Measurements from ENCODE around the gene NMT1. TPM values are rescaled to one million over a fixed set of nuclear protein-coding genes. Genes with fewer than 3 reads are reported as not detected.

NMT1 gene
- total RNA-seq, 1 experiment from 2014 or later, result 173 TPM

- Histone ChIP-seq H3K27ac (ENCODE audit: low read depth, low read length) (no peak overlapping the region), H2AFZ (ENCODE audit: low read depth, low read length, poor library complexity, severe bottlenecking) (no peak overlapping the region), H3K9me2 (ENCODE audit: insufficient read depth) (no peaks in the 10 kb centered on the region), H3K4me2 (ENCODE audit: low read length) (no peak overlapping the region), H3K27me3 (ENCODE audit: insufficient read depth, low read length) (no peaks in the 10 kb centered on the region), H3K79me2 (ENCODE audit: insufficient read depth, low read length) (no peaks in the 10 kb centered on the region), H3K4me1 (ENCODE audit: control insufficient read depth in 1 of 2, insufficient read depth in 2 of 2, low read length in 2 of 2) (peaks cover 3 to 21% of the 10 kb centered on the region in 2 experiments; a peak in 2 of 4 replicates), H4K20me1 (ENCODE audit: insufficient read depth) (no peaks in the 10 kb centered on the region), H3K9ac (ENCODE audit: low read length) (no peak overlapping the region), H3K4me3 (replicated peaks in 1 of 2; ENCODE audit: low read depth in 1 of 2, low read length in 2 of 2) (no peak overlapping the region), H3K36me3 (ENCODE audit: control insufficient read depth in 1 of 2, insufficient read depth in 2 of 2, low read length in 2 of 2) (no peaks in the 10 kb centered on the region), H3K9me3 (ENCODE audit: control insufficient read depth in 1 of 2, insufficient read depth in 1 of 2, low read depth in 1 of 2, low read length in 2 of 2) (no peaks in the 10 kb centered on the region)
- ChIA-PET RAD21 (ENCODE audit: low non-redundant PET in 1 of 2, low total read pairs in 2 of 2, uncharacterized antibody in 2 of 2, unreplicated experiment in 2 of 2) (no interaction called here), CTCF (interaction anchor here (0.8 to 1.0 kb wide), 2 partner anchors 10 to 59 kb away, joined by 3 read pairs; partner anchors contain the start of gene HEXIM1), POLR2A (interaction anchor here (1.2 kb wide), 1 partner anchor 9 kb away, joined by 4 read pairs; the partner anchor contains the start of gene HEXIM1)
- DNase-seq (ENCODE audit: low read depth, low spot score), result no peak
- ATAC-seq, result no peak
- TF ChIP-seq ZFX (IDR thresholded peaks at IDR 0.05), result no peak
- TF ChIP-seq ZNF274 (IDR thresholded peaks at IDR 0.05; ENCODE audit: low read depth, low read length), result no peak
- no peak for TF ChIP-seq TCF7L2 (IDR thresholded peaks at IDR 0.05; ENCODE audit: borderline replicate concordance, extremely low read depth, insufficient read depth, insufficient read length)
- TF ChIP-seq ATF3 (IDR thresholded peaks at IDR 0.05), result no peak
- no peak for TF ChIP-seq MAX (IDR thresholded peaks at IDR 0.05)
- TF ChIP-seq ZBTB33 (IDR thresholded peaks at IDR 0.05; ENCODE audit: extremely low read depth, insufficient replicate concordance, low read length), result no peak
- TF ChIP-seq FOSL1 (IDR thresholded peaks at IDR 0.05; ENCODE audit: low read depth), result no peak
- no peak for TF ChIP-seq EGR1 (IDR thresholded peaks at IDR 0.05; ENCODE audit: low read depth)
- no peak for TF ChIP-seq POLR2A (IDR thresholded peaks at IDR 0.05; ENCODE audit: borderline replicate concordance, extremely low read depth, insufficient read depth, insufficient read length)
- no peak for TF ChIP-seq SIN3A (IDR thresholded peaks at IDR 0.05; ENCODE audit: low read depth)
- no peak for TF ChIP-seq RAD21 (IDR thresholded peaks at IDR 0.05; ENCODE audit: low read depth)
- no peak for TF ChIP-seq EZH2 (IDR thresholded peaks at IDR 0.05)
- no peak for TF ChIP-seq POLR2AphosphoS5 (IDR thresholded peaks at IDR 0.05; ENCODE audit: low read depth, low read length)
- no peak for TF ChIP-seq CEBPB (IDR thresholded peaks at IDR 0.05; ENCODE audit: low read depth)
- TF ChIP-seq CBX3 (IDR thresholded peaks at IDR 0.05; ENCODE audit: low read depth), result no peak
- no peak for TF ChIP-seq EZH2phosphoT487 (IDR thresholded peaks at IDR 0.05; ENCODE audit: borderline replicate concordance)
- no peak for TF ChIP-seq CTCF (IDR thresholded peaks at IDR 0.05 in 2 of 3, conservative IDR thresholded peaks at IDR 0.05 in 1 of 3; ENCODE audit: borderline replicate concordance in 1 of 3, insufficient read depth in 1 of 3, low read depth in 2 of 3, low read length in 2 of 3)
- no peak for TF ChIP-seq ELF1 (IDR thresholded peaks at IDR 0.05; ENCODE audit: borderline replicate concordance, low read depth)
- intact Hi-C loops (cut with micrococcal nuclease), result loop anchor here (10.0 kb wide), 2 partner anchors 246 to 364 kb away; no protein-coding TSS in a partner anchor
- no TSS peak for BruUV-seq (replicated peaks)
Observed at GRCh38 chr17:45138911-45139532, 77.9 kb downstream of the NMT1 start.

All from HCT116 (cell line).